ENCODE measurements around the gene ADARB1.

ADARB1 gene

DNA sequence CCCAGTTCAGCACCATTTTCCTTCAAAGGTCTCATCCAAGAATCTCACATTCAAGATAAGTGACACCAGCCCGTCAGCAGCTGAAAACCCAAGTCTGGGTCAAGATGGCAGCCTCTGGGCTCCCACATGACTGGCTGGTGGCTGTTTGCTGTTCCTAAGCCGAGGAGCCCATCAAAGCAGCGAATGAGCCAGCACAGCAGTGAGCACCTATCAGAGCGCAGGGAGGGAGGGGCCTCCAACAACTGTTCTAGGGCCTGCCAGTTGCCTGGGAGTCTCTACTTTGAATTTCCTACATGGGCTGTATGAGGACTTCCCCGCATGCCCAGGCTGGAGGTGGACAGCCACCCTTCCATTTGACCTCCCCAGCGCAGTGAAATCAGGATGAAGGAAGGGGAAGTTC, 102.7 kb downstream of the ADARB1 start:
- DNase-seq, result no peak

DNA sequence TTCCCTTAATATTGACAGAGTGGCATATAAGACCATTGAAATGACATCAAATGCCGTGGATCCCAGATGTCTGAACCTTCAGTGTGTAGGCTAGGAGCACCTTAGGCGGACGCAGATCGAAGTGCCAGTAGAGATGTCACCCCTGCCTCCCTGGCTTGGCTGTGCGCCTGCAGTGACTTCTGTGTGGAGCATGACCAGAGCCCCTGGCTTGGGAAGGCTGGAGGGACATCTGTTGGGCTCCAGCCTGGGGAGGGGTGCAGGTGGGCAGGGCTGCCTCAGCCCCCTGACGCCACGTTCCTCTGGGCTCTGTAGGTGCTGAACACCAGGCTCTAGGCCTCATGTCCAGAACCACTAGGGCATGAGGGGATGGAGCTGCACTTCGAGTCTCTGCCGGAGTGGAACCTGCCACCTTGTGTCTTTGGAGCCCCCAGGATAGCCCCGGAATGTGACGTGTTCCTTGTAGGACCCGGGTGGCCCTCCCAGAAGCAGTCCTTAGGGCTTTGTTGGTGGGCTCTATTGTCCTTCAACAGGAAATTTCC, 103.8 kb downstream of the ADARB1 start:
- DNase-seq, result no peak

DNA sequence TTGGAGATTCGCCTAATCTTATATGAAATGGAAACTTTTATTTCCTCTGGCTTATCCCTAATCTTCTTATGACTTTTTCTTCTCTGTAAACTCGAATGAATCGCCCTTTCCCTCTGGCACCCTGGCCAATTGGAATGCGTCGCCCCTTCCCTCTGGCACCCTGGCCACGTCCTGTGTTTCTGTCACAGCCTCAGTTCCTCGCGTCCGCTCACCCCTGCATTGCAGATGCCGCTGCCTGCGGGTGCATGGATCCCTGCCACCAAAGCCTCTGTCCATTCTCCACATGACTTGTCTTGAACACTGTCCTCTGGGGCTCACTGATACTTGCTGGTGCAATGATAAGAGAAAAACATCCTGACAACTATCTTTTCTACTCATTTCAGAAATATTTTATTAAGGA, 104.6 kb downstream of the ADARB1 start:
- DNase-seq, result no peak

DNA sequence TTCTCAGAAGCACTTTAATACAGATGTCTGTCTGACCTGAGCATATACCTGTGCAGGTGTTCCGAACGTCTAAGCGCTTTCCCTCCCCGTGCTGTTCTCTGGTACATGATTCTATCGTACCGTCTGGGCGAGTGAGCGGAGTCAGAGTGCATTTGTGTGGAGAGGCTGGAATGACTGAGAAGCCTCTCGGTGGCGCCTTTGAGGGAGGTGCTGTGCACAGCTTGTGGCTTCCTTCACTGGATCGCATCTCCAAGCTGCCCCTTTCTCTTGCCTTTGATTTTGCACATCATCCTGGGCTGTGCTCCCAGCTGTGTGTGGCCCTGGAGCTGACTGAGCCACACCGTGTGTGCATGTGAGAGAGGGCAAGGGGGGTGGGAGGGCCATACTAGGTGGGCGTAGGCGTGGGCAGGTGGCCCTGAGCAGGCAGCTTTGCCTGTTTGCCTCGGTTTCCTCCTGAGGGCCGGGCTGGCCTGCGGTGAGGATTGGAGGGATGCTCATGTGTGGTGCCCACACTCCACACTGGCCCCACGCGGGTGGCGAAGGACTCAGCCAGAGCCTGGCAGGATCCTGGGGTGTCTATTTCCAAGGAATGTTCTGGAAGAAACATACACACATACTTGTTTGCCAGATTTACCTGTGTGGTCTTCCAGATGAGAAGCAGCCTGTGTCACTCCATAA, 105.3 kb downstream of the ADARB1 start:
- DNase-seq, result no peak

DNA sequence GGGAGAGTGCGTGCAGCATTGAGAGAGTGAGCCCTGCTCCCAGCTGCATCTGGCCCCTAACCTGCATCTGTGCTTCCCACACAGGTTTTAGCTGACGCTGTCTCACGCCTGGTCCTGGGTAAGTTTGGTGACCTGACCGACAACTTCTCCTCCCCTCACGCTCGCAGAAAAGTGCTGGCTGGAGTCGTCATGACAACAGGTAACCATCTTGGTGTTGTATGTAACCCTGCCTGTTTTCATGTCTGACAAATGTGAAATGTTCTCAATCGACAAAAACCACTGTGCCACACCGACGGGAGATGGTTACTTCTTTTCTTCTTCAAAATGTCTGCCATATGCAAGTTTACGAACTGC, 105.8 kb downstream of the ADARB1 start:
- DNase-seq, result no peak

DNA sequence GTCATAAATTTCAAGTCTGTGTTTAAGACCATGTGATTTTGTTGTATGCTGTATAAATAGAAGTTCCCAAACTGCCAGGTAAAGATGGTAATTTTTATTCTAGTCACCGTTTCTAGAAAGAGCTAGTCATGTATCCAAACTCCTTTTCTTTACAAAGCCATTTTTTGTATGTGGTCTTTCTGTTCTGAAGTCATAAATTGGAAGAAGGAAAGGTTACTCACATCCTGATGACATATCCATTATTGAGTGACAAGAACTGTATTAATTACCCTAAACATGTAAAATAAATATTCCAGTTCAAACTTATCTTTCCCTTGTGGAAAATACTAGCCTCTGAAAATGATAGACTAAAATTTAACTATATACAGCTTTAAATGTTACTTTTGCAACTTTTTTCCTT, 108.6 kb downstream of the ADARB1 start:
- no peak for DNase-seq

DNA sequence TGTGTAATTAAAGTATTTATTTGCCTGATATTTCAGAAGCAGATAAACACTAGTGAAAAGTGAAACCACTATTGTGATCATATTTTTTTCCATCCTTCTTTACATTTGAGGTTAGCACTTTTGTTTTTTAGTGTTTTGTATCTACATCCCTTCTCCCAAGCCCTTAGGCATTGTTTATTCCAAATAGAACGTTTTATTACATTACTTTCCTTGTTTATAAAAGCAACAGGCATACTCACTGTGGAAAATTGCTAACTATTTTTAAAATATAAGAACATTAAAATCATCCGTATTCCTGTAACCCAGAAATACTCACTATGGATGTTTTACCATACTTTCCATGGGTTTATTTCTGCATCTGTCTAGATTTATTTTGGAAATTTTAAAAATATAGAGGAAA, 109.5 kb downstream of the ADARB1 start:
- no peak for DNase-seq

DNA sequence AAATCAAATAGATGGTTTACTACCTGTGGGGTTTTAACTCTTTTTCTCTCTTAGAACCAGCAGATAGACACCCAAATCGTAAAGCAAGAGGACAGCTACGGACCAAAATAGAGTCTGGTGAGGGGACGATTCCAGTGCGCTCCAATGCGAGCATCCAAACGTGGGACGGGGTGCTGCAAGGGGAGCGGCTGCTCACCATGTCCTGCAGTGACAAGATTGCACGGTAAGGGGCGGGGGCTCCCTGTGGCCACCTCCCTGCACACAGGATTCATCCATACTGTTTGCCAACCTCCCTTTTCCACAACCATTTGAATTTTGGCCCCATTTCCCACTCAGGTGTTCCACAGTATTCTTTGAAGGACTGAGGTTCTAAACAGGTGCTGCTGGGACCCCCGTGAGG, 110.5 kb downstream of the ADARB1 start:
- DNase-seq, result no peak

DNA sequence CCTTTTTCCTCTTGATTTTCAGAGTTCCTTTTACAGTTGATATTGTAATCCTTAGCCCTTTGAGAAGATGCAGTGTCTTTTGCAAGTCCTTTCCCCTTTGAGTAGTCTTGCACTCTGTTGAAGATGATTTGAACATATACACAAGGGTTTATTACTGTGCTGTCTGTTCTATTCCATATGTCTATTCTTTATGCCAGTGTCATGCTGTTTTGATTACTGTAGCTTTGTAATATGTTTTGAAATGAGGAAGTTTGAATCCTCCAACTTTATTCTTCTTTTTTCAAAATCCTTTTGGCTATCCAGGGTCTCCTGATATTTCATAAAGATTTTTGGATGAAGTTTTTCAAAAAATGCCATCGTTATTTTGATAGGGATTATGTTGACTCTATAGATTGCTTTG, 112.3 kb downstream of the ADARB1 start:
- DNase-seq, result no peak

DNA sequence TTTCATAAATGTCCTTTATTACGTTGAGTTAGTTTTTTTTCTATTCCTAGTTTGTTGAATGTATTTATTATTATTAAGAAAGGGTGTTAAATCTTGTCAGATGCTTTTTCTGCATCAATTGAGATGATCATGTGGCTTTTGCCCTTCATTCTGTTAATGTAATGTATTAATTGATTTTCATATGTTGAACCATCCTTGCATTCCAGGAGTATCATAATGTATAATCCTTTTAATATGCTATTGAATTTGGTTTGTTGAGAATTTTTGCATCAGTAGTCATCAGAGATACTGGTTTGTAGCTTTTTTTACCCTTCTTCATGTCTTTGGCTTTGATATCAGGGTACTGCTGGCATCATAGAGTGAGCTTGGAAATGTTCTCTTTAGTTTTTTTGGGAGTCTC, 113.3 kb downstream of the ADARB1 start:
- DNase-seq, result no peak

DNA sequence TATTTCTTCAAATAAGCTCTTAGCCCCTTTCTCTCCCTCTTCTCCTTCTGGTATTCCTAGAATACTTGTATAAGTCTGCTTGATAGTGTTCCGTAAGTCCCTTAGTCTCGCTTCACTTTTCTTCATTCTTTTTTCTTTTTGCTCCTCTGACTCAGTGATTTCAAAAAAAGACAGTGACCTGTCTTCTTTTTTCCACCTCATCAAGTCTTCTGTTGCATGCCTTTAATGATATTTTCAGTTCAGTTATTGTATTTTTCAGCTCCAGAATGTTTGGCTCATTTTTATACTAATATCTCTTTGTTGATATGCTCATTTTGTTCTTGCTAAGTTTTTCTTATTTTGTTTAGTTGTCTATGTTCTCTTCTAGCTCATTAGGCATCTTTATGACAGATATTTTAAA, 115.6 kb downstream of the ADARB1 start:
- no peak for DNase-seq

DNA sequence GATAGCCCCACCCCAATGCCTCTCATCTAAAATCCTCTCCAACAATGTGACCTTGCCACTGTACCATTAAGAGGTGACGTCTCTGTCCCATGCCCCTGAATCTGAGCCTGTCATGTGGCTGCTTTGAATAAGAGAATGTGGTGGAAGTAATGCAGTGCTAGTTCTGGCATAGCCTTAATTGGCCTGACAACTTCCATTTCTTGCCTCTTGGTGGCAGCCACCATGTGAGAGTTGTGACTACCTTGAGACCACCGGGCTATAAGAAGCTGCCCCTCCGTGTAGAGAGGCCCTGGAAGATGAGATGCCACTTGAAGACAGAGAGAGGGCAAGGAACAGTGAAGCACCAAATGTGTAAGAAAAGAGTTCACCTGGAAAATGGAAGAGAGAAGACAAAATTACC, 118.0 kb downstream of the ADARB1 start:
- no peak for DNase-seq

DNA sequence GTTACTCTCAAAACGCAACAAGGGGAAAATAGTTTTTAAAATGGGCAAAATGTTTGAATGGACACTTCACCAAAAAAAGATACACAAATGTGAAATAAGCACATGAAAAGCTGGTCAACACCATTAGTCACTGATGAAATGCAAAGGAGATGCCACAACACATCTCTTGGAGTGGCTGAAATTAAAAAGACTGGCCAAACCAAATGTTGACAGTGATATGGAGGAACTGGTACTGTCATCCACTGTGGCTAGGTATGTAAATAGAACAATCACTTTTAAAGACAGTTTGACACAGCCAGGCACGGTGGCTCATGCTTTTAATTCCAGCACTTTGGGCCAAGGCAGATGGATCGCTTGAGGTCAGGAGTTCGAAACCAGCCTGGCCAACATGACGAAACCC, 122.2 kb downstream of the ADARB1 start:
- no peak for DNase-seq

DNA sequence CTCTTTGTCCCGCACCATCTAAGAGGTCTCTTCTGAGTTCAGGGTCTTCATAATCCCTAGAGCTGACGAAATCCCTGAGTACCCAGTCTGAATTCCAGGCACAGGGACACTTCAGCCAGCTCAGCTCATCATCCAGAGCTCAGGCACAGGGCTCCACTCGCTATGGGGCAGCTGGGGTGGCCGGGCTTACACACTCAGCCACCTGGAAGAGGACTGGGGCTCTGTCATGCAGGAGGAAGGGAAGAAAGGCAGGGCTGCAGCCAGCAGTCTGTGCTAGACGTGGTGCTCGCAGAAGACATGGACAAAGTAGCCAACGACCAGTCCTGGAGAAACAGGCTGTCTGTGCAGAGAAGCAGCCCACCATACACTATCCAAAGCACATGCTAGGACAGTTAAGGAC, 124.8 kb downstream of the ADARB1 start:
- no peak for DNase-seq

DNA sequence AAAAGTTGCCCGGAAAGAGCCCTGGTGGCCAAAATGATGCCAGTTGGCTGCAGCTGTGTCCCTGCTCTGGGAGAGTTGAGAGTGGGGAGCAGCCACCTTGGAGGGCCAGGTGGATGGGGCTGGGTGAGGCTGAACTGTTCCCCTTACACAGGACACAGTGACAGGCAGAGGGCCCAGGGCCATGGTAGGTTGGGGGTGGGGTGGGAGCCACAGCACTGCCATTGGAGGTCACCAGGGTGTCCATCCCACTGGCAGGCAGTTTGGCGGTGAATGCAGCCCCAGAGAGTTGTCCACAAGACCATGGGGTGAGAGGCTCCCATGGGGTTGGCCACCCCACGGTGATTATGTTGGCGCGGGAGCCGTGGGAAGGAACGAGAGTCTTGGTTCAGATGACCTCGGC, 125.7 kb downstream of the ADARB1 start:
- DNase-seq, result no peak

DNA sequence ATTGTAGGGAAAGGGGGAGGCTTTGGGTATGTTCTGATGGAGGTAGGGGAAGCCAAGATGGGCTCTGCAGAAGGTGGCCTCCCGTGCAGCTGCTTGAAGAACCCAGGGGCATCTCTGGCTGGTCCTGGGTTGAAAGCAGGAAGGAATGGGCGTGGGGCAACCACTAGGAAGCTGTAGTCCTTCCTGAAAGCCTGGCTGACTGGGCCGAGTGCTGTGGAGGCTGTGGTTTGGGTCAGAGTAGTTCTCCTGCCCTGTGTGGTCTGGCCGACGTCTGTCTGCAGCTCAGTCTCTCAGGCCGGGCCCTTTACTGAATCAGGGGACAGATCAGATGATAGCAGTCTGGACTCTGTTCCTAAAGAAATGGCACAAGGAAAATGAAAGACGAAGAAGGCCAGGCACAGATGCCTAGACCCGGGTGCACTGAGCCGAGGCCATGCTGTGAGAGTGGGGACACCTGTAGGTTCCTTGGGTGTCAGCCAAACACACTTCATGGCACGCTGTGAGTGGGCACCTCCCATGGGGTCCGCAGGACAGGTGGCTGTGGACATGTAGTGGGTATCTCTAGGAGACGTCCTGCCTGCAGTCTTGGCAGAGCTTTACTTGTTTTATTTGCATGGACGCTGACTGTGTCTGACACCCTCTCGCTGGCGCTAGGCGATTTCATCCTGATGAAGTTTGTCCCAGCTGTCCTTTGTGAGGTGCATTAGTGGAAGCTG, 126.4 kb downstream of the ADARB1 start:
- DNase-seq, result no peak

DNA sequence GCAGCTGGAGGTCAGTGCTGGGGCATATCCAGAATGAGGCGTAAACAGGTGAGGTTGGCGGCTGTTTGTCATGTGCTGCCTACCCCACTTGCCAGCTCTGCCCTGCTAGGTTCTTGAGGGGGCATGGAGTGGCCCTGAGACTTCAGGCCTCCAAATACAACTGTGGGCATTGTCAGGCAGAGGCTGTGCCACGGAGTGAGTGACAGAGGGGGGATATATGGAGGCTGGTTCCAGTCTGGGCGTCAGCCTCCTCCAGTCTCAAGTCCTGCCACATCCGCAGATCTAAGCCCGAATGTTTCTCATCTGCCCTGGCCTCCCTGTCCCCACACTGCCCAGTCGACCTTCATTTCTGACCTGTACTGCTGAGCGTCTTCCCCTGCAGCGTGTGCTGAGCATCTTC, 128.0 kb downstream of the ADARB1 start:
- no peak for DNase-seq

DNA sequence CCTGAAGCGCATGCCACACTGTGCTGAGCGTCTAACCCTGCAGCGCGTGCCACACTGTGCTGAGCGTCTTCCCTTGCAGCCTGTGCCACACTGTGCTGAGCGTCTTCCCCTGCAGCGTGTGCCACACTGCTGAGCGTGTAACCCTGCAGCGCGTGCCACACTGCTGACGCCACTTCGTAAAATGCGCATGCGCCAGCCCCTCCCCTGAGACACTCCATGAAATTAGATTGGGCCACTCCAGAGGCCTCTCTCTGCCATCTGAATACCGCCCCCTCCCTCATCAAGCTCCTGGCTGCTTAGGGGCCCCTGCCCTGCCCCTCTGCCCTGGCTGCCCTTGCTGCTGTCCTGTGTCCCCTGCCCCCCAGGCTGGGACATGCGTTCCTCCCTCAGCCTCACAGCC, 128.5 kb downstream of the ADARB1 start:
- DNase-seq, result no peak

DNA sequence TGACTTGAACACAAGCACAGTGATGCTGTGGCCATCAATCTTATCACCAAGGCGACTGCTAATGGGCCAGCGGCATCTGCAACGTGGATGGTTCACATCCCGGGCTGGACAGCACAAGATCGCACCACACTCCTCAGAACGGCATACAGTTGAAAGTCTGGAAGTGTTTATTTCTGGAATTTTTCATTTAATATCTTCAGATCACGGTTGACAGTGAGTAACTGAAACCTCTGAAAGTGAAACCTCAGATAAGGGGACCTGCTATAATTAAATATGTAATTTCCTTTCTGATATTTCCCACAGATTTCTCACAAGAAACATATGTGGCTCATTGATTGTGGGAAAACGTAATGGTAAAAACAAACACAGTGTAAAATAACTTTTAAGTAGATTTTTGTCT, 129.6 kb downstream of the ADARB1 start:
- no peak for DNase-seq

DNA sequence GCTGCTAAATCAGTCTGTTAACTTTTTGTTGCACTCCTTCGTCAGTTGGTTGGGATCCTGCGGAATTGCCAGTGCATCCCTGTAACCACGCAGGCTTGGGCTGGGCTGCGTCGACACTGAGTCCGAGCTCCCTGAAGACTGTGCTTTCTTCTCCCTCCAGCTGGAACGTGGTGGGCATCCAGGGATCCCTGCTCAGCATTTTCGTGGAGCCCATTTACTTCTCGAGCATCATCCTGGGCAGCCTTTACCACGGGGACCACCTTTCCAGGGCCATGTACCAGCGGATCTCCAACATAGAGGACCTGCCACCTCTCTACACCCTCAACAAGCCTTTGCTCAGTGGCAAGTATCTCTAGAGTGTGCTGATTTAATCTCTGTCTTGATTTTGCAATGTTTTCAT, 130.0 kb downstream of the ADARB1 start:
- DNase-seq, result no peak

DNA sequence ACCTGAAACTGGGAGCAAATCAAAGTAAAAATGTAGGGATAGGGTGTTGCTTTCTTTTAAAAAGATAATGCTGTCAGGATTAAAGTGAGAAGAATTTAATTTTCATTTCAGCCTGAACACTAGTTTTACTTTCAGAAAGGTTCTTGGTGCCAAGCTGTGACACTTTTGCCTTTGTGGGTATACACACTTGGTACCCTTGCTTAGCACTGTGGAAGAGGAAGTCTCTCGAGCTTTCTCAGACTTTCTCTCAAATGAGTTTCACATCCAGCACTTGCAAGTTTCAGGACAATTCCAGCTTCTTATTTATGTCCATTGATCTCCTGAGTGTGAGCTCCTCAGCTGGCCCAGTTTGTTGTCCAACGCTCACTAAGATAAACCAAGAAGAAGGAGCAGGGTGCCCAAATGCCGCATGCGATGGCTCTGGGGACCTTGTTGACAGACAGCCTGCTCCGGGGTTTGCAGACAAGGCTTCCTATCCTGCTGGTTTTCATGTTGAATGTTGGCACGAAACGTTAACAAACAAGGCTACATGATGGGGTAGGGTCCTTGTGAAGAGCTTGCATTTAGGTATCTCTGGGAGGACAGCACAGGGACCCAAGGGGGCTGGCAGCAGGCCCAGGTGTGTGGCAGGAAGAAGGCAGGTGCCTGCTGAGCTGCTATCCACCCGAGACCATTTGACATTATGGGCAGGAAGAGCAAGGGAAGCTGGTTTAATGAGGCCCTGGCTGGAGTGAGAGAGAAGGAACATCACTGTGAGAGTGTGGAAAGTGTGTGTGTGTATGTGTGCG, 133.7 kb downstream of the ADARB1 start:
- no peak for DNase-seq

DNA sequence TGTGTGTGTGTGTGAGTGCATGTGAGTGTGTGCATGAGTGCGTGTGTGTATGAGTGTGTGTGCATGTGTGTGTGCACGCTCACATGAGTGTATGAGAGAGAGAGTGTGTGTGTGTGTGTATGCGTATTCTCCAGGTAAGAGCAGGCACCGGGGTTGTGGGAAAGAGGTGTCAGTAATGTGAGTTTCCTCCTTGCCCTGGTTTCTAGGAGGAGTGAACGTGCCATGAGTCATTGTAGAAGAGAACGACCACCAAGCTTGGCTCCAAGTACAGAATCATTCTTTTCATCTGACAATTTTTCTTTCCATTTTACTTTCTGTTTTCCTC, 134.2 kb downstream of the ADARB1 start:
- peak; percentile 19 for DNase-seq

DNA sequence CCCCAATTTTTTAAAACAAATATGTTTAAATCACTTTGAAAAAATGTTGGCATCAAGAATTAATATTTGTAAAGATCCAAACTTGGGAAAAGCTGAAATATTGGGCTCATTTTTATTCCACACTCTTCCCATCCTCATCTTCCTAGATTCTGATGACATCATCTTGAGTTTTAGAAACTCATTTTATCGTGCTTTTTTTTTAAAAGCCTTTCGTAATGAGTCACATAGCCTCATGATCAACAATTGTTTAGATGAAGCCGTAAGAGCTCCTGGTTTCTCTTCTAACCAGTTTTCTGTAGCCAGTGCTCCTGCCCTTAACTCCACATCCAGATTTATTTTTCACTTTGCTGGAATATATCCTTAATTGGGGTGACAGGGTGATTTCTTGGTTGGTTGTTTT, 134.7 kb downstream of the ADARB1 start:
- DNase-seq, result no peak

DNA sequence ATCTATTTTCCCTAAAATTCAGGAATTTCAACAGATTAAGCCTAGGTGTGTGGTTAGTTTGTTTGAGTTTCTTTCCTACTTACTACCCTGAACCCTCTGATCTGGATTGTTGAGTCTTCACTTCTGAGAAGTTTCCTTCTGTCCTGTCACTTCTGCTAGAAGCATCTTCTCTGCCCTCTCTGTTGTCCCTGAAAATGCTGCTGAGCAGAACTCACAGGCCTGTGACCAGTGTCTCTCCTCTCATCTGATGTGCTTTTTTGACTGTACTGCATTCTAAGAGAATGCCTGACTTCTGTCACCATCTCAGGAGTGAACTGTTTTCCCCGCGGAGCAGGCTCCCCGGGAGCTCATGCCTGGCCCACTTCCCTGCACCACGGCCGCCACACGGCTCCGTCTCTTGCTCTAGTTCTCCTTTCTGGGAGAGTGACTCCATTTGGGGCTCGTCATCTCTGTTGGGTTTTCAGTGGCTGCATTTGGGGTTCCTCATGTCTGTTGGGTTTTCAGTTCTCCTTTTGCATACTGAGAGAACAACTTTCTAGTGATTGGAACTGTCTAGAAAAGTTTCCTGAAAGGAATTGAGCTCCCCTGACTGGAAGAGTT, 135.4 kb downstream of the ADARB1 start:
- DNase-seq, result no peak

Data from DMS79 treated with DMSO at 0.1 percent for 48 hours (cell line).